GM23338 (cell line): ENCODE data around the gene SLC6A1. TPM values are rescaled to one million over a fixed set of nuclear protein-coding genes. Genes with fewer than 3 reads are reported as not detected.

Experiments
- ATAC-seq: fragments of 200-7000 bp; cut with Tn5 transposase; 3 replicates; pipeline ENCODE4 v1.9.1; 2020
- DNase-seq: peaks from one replicate; pipeline ENCODE4 v3.0.0-alpha.2; 2015; ENCODE audit warnings: low spot score
- H2AFZ ChIP-seq: fragments of 200-600 bp; sonication (generic); 2 replicates; pipeline ENCODE4 v1.8.0; 2016; ENCODE audit warnings: antibody characterized with exemption, mild to moderate bottlenecking, moderate library complexity
- H3F3A ChIP-seq: fragments of 200-600 bp; sonication (generic); replicated peaks from 2 replicates; pipeline ENCODE4 v1.8.0; 2017; ENCODE audit warnings: antibody characterized with exemption, mixed run types, low read depth
- H3K27ac ChIP-seq: fragments of 200-600 bp; sonication (generic); 2 replicates; pipeline ENCODE4 v1.6.1; 2016; ENCODE audit warnings: low read depth
- H3K27me3 ChIP-seq: fragments of 200-600 bp; sonication (generic); 2 replicates; pipeline ENCODE4 v1.8.0; 2016; ENCODE audit warnings: mild to moderate bottlenecking, mixed run types, moderate library complexity; ENCODE audit not compliant: insufficient read depth
- H3K36me3 ChIP-seq: fragments of 200-600 bp; sonication (generic); 2 replicates; pipeline ENCODE4 v1.8.0; 2016; ENCODE audit warnings: mild to moderate bottlenecking; ENCODE audit not compliant: insufficient read depth
- H3K4me1 ChIP-seq: fragments of 200-600 bp; sonication (generic); 2 replicates; pipeline ENCODE4 v1.8.0; 2016; ENCODE audit warnings: mild to moderate bottlenecking, moderate library complexity; ENCODE audit not compliant: insufficient read depth
- H3K4me2 ChIP-seq: fragments of 200-600 bp; sonication (generic); 2 replicates; pipeline ENCODE4 v1.7.1; 2017; ENCODE audit warnings: mixed run types
- H3K4me3 ChIP-seq: fragments of 200-600 bp; sonication (generic); 2 replicates; pipeline ENCODE4 v1.6.1; 2016; ENCODE audit warnings: mixed run types
- H3K79me2 ChIP-seq: fragments of 200-600 bp; sonication (generic); replicated peaks from 2 replicates; pipeline ENCODE4 v1.8.0; 2017; ENCODE audit warnings: mild to moderate bottlenecking; ENCODE audit not compliant: insufficient read depth
- H3K9me2 ChIP-seq: fragments of 200-600 bp; sonication (generic); 2 replicates; pipeline ENCODE4 v1.8.0; 2017; ENCODE audit not compliant: insufficient read depth
- H4K20me1 ChIP-seq: fragments of 200-600 bp; sonication (generic); replicated peaks from 2 replicates; pipeline ENCODE4 v1.8.0; 2017; ENCODE audit warnings: mild to moderate bottlenecking; ENCODE audit not compliant: insufficient read depth
- H3K27ac Mint-ChIP-seq: 2 replicates; pipeline ENCODE4 v1.8.0; 2020; ENCODE audit warnings: inconsistent platforms, mild to moderate bottlenecking, moderate library complexity, mixed read lengths
- H3K27me3 Mint-ChIP-seq: 3 replicates; pipeline ENCODE4 v1.8.0; 2022; ENCODE audit warnings: low read depth, mild to moderate bottlenecking, moderate library complexity, mixed read lengths, inconsistent platforms; ENCODE audit not compliant: insufficient read depth, poor library complexity
- H3K36me3 Mint-ChIP-seq: 3 replicates; pipeline ENCODE4 v1.8.0; 2021; ENCODE audit warnings: low read depth, mild to moderate bottlenecking, inconsistent platforms, moderate library complexity, mixed read lengths
- H3K4me1 Mint-ChIP-seq: 3 replicates; pipeline ENCODE4 v1.8.0; 2020; ENCODE audit warnings: mild to moderate bottlenecking, inconsistent platforms, mixed read lengths
- H3K4me3 Mint-ChIP-seq: 3 replicates; pipeline ENCODE4 v1.8.0; 2021; ENCODE audit warnings: moderate library complexity, mild to moderate bottlenecking, inconsistent platforms, mixed read lengths
- H3K9me3 Mint-ChIP-seq: 3 replicates; pipeline ENCODE4 v1.8.0; 2020; ENCODE audit warnings: moderate library complexity, mild to moderate bottlenecking, inconsistent platforms, mixed read lengths
- CREB1 ChIP-seq: fragments of 250-450 bp; sonication (Bioruptor Pico); IDR thresholded peaks from 2 replicates; pipeline ENCODE4 v1.5.0; 2020; ENCODE audit warnings: low read depth, mild to moderate bottlenecking, moderate library complexity
- CTCF ChIP-seq, 2 experiments: fragments of 200-600 bp in 1 of 2; sonication (generic) in 1 of 2; conservative IDR thresholded peaks; 2 replicates each; pipeline versions ENCODE4 v1.5.1 to v1.6.1; 2016 to 2017; ENCODE audit warnings: antibody characterized with exemption in 2 of 2, low read depth in 2 of 2, mild to moderate bottlenecking in 2 of 2, moderate library complexity in 1 of 2
- ETS1 ChIP-seq: IDR thresholded peaks from 2 replicates; pipeline ENCODE4 v1.6.1; 2016; ENCODE audit warnings: antibody characterized with exemption
- EZH2 ChIP-seq: fragments of 200-600 bp; sonication (generic); IDR thresholded peaks from one replicate; pipeline ENCODE4 v1.8.0; 2017; ENCODE audit warnings: antibody characterized with exemption, mild to moderate bottlenecking, low read depth; ENCODE audit not compliant: unreplicated experiment
- EZH2phosphoT487 ChIP-seq: fragments of 200-600 bp; sonication (generic); IDR thresholded peaks from one replicate; pipeline ENCODE4 v1.8.1; 2018; ENCODE audit warnings: antibody characterized with exemption; ENCODE audit not compliant: unreplicated experiment
- JUNB ChIP-seq: IDR thresholded peaks from one replicate; pipeline ENCODE4 v1.6.1; 2016; ENCODE audit warnings: antibody characterized with exemption; ENCODE audit not compliant: unreplicated experiment
- NANOG ChIP-seq: IDR thresholded peaks from 2 replicates; pipeline ENCODE4 v1.6.1; 2016; ENCODE audit warnings: antibody characterized with exemption, borderline replicate concordance
- POLR2AphosphoS5 ChIP-seq: IDR thresholded peaks from 2 replicates; pipeline ENCODE4 v1.6.1; 2016; ENCODE audit warnings: antibody characterized with exemption, low read depth
- REST ChIP-seq: IDR thresholded peaks from one replicate; pipeline ENCODE4 v1.6.1; 2018; ENCODE audit warnings: antibody characterized with exemption; ENCODE audit not compliant: unreplicated experiment
- STAT1 ChIP-seq: IDR thresholded peaks from one replicate; pipeline ENCODE4 v1.6.1; 2016; ENCODE audit warnings: antibody characterized with exemption; ENCODE audit not compliant: unreplicated experiment
- ZNF114 ChIP-seq: fragments of 250-450 bp; sonication (Bioruptor Pico); IDR thresholded peaks from 2 replicates; pipeline ENCODE4 v1.5.0; 2020; ENCODE audit warnings: mild to moderate bottlenecking, moderate library complexity
- ZNF331 ChIP-seq: fragments of 250-450 bp; sonication (Bioruptor Pico); IDR thresholded peaks from 2 replicates; pipeline ENCODE4 v1.5.0; 2020; ENCODE audit warnings: low read depth, mild to moderate bottlenecking, moderate library complexity
- ZNF462 ChIP-seq: fragments of 250-450 bp; sonication (Bioruptor Pico); IDR thresholded peaks from 2 replicates; pipeline ENCODE4 v1.5.0; 2020; ENCODE audit warnings: mild to moderate bottlenecking, moderate library complexity
- polyA plus RNA-seq: library from polyadenylated mRNA; unstranded; fragments of >200 nt; fragmentation: Nextera tagmentation; extraction: Ambion mirVana; gene quantifications from 2 replicates; pipeline ENCODE4 v1.2.1, GENCODE V29; 2016
- total RNA-seq: library from RNA; depleted of rRNA; stranded (reverse); fragments of >200 nt; shearing (Covaris generic); gene quantifications from 2 replicates; pipeline ENCODE4 v1.2.3, GENCODE V29; 2014

The SLC6A1 gene
- total and polyA plus RNA-seq, 2 experiments from 2014 or later, result 0.16 to 0.28 TPM

GRCh38 chr3:11001658-11002021 lies 9.1 kb downstream of the SLC6A1 start:
- Histone ChIP-seq H3K4me2 (no peak overlapping the region), H3K4me3 (no peak overlapping the region), H3K4me1 (0 out of 2 replicates have a peak, but pooled peaks cover 4% of the 10 kb centered on the region), H3K79me2 (no peaks in the 10 kb centered on the region), H3F3A (no peaks in the 10 kb centered on the region), H3K27me3 (no peaks in the 10 kb centered on the region), H3K9me2 (no peaks in the 10 kb centered on the region), H3K36me3 (no peaks in the 10 kb centered on the region), H2AFZ (no peak overlapping the region), H3K27ac (no peak overlapping the region), H4K20me1 (no peaks in the 10 kb centered on the region)
- Mint-ChIP-seq H3K4me1 (peaks cover 6% of the 10 kb centered on the region), H3K27ac (no peak overlapping the region), H3K36me3 (no peaks in the 10 kb centered on the region), H3K4me3 (no peak overlapping the region), H3K27me3 (no peaks in the 10 kb centered on the region), H3K9me3 (no peaks in the 10 kb centered on the region)
- ATAC-seq (no peak), DNase-seq (no peak)
- TF ChIP-seq EZH2 (no peak), STAT1 (no peak), POLR2AphosphoS5 (no peak), NANOG (no peak), JUNB (no peak), CTCF (conservative IDR thresholded peaks at IDR 0.05; ENCODE audit: low read depth in 2 of 2) (no peak), EZH2phosphoT487 (no peak), CREB1 (CRISPR knock-in tag) (no peak), ZNF462 (CRISPR knock-in tag) (no peak), REST (no peak), ZNF114 (no peak), ZNF331 (no peak), ETS1 (no peak)
